Measurements from ENCODE around the gene MTMR2.

MTMR2 gene

GRCh38 chr11:95917193-95918036 lies 6.5 kb downstream of the MTMR2 start:
- no peak for DNase-seq

GRCh38 chr11:95916049-95916448 lies 7.9 kb downstream of the MTMR2 start:
- DNase-seq = no peak

- no peak for DNase-seq
These were observed 8.9 kb downstream of the MTMR2 start for GRCh38 chr11:95915051-95915450.

GRCh38 chr11:95913830-95914615 lies 9.9 kb downstream of the MTMR2 start:
- DNase-seq = no peak

GRCh38 chr11:95912902-95913560 lies 10.9 kb downstream of the MTMR2 start:
- no peak for DNase-seq

- no peak for DNase-seq
These were observed 12.5 kb downstream of the MTMR2 start for GRCh38 chr11:95911369-95911759.

GRCh38 chr11:95910638-95911368 lies 13.1 kb downstream of the MTMR2 start:
- DNase-seq = no peak

GRCh38 chr11:95908826-95909225 lies 15.1 kb downstream of the MTMR2 start:
- no peak for DNase-seq

- no peak for DNase-seq
These were observed 16.4 kb downstream of the MTMR2 start for GRCh38 chr11:95907476-95907875.

- DNase-seq = no peak
These were observed 19.8 kb downstream of the MTMR2 start for GRCh38 chr11:95904009-95904650.

GRCh38 chr11:95898782-95899181 lies 25.1 kb downstream of the MTMR2 start:
- DNase-seq = no peak

- no peak for DNase-seq
These were observed 26.2 kb downstream of the MTMR2 start for GRCh38 chr11:95897731-95898130.

GRCh38 chr11:95895815-95896214 lies 28.1 kb downstream of the MTMR2 start:
- DNase-seq = no peak

GRCh38 chr11:95892892-95893570 lies 30.9 kb downstream of the MTMR2 start:
- no peak for DNase-seq

- DNase-seq = no peak
These were observed 31.4 kb downstream of the MTMR2 start for GRCh38 chr11:95892492-95892891.

GRCh38 chr11:95891423-95892170 lies 32.3 kb downstream of the MTMR2 start:
- no peak for DNase-seq

GRCh38 chr11:95888852-95889251 lies 35.1 kb downstream of the MTMR2 start:
- no peak for DNase-seq

GRCh38 chr11:95888439-95888838 lies 35.5 kb downstream of the MTMR2 start:
- no peak for DNase-seq

GRCh38 chr11:95886462-95886861 lies 37.4 kb downstream of the MTMR2 start:
- DNase-seq = no peak

GRCh38 chr11:95884802-95885201 lies 39.1 kb downstream of the MTMR2 start:
- no peak for DNase-seq

GRCh38 chr11:95884376-95884775 lies 39.5 kb downstream of the MTMR2 start:
- DNase-seq = no peak
